IMR-90 (cell line): ENCODE measurements around the gene APEX1. TPM values are rescaled to one million over a fixed set of nuclear protein-coding genes. Genes with fewer than 3 reads are reported as not detected.

Experiments
- ATAC-seq: fragments of 200-7000 bp; cut with Tn5 transposase; 2 replicates; pipeline ENCODE4 v1.9.1; 2020; ENCODE audit warnings: low read depth, mild to moderate bottlenecking, moderate library complexity
- BruUV-seq: library from RNA; stranded (reverse); fragments of 400-500 nt; replicated peaks from 2 replicates; lab custom pipeline; 2021; lab: Mats Ljungman, UMichigan
- CTCF ChIA-PET: fragments of 300-600 bp; formaldehyde crosslinking; extraction: SDS; loops from one replicate; lab custom pipeline; 2021; ENCODE audit warnings: antibody characterized with exemption; lab: Yijun Ruan, JAX
- POLR2A ChIA-PET: fragments of 300-600 bp; sonication (Branson Sonifier 250); formaldehyde crosslinking; loops from one replicate; lab custom pipeline; 2022; ENCODE audit warnings: antibody characterized with exemption; ENCODE audit not compliant: unreplicated experiment; lab: Charles Lee
- DNase-seq: peaks from one replicate; pipeline ENCODE4 v3.0.0; 2013
- H2AFZ ChIP-seq: replicated peaks from 2 replicates; pipeline ENCODE3; 2013; ENCODE audit warnings: low read length, mild to moderate bottlenecking; ENCODE audit not compliant: poor library complexity
- H2AK5ac ChIP-seq: 2 replicates; pipeline ENCODE4 v1.6.1; 2013; ENCODE audit warnings: low read depth, low read length, inconsistent platforms
- H2AK9ac ChIP-seq: replicated peaks from 2 replicates; pipeline ENCODE3; 2013; ENCODE audit warnings: mild to moderate bottlenecking, low read depth, low read length, moderate library complexity; ENCODE audit not compliant: poor library complexity
- H2BK120ac ChIP-seq: 2 replicates; pipeline ENCODE4 v1.6.1; 2013; ENCODE audit warnings: low read depth, low read length, inconsistent platforms
- H2BK15ac ChIP-seq: 3 replicates; pipeline ENCODE4 v1.6.1; 2013; ENCODE audit warnings: low read depth, low read length, inconsistent platforms
- H2BK20ac ChIP-seq: 2 replicates; pipeline ENCODE4 v1.6.1; 2013; ENCODE audit warnings: low read depth, mild to moderate bottlenecking, inconsistent platforms, low read length, moderate library complexity
- H2BK5ac ChIP-seq: 2 replicates; pipeline ENCODE4 v1.6.1; 2013; ENCODE audit warnings: mild to moderate bottlenecking, low read depth, low read length, inconsistent platforms; ENCODE audit not compliant: poor library complexity, severe bottlenecking
- H3K14ac ChIP-seq: replicated peaks from 2 replicates; pipeline ENCODE4 v1.6.1; 2013; ENCODE audit warnings: low read depth, low read length, inconsistent platforms
- H3K18ac ChIP-seq: 2 replicates; pipeline ENCODE4 v1.6.1; 2013; ENCODE audit warnings: low read depth, low read length, control low read depth
- H3K23ac ChIP-seq: 2 replicates; pipeline ENCODE4 v1.6.1; 2013; ENCODE audit warnings: low read depth, low read length, inconsistent platforms
- H3K27ac ChIP-seq: 2 replicates; pipeline ENCODE4 v1.5.1; 2013; ENCODE audit warnings: mild to moderate bottlenecking, control low read depth, low read length; ENCODE audit not compliant: insufficient read depth
- H3K27me3 ChIP-seq: 2 replicates; pipeline ENCODE4 v1.6.1; 2013; ENCODE audit warnings: low read length; ENCODE audit not compliant: control insufficient read depth, insufficient read depth
- H3K36me3 ChIP-seq: 2 replicates; pipeline ENCODE4 v1.6.1; 2013; ENCODE audit warnings: low read length, mixed read lengths; ENCODE audit not compliant: control insufficient read depth, insufficient read depth
- H3K4ac ChIP-seq: 2 replicates; pipeline ENCODE4 v1.6.1; 2013; ENCODE audit warnings: low read depth, low read length, inconsistent platforms
- H3K4me1 ChIP-seq: 2 replicates; pipeline ENCODE4 v1.6.1; 2013; ENCODE audit warnings: low read length, mixed read lengths; ENCODE audit not compliant: control insufficient read depth, insufficient read depth
- H3K4me2 ChIP-seq: 2 replicates; pipeline ENCODE4 v1.6.1; 2013; ENCODE audit warnings: low read depth, mild to moderate bottlenecking, control low read depth, low read length, moderate library complexity
- H3K4me3 ChIP-seq: 2 replicates; pipeline ENCODE4 v1.5.1; 2013; ENCODE audit warnings: low read depth, mild to moderate bottlenecking, control low read depth, low read length, moderate library complexity; ENCODE audit not compliant: insufficient read depth
- H3K56ac ChIP-seq: 2 replicates; pipeline ENCODE4 v1.6.1; 2013; ENCODE audit warnings: low read length, inconsistent platforms; ENCODE audit not compliant: insufficient read depth; ENCODE audit errors: extremely low read depth
- H3K79me1 ChIP-seq, 2 experiments: 2 replicates each; pipeline ENCODE4 v1.6.1; 2013; ENCODE audit warnings: low read length in 2 of 2, inconsistent platforms in 1 of 2, low read depth in 1 of 2
- H3K9ac ChIP-seq: 2 replicates; pipeline ENCODE4 v1.6.1; 2013; ENCODE audit warnings: low read depth, low read length, control low read depth
- H3K9me1 ChIP-seq: 2 replicates; pipeline ENCODE4 v1.6.1; 2013; ENCODE audit warnings: low read length, inconsistent platforms; ENCODE audit not compliant: insufficient read depth
- H3K9me3 ChIP-seq: 2 replicates; pipeline ENCODE4 v1.6.1; 2013; ENCODE audit warnings: low read length; ENCODE audit not compliant: control insufficient read depth, insufficient read depth
- H4K20me1 ChIP-seq: 2 replicates; pipeline ENCODE4 v1.6.1; 2013; ENCODE audit warnings: low read length, inconsistent platforms; ENCODE audit not compliant: insufficient read depth
- H4K5ac ChIP-seq: 2 replicates; pipeline ENCODE4 v1.6.1; 2013; ENCODE audit warnings: mild to moderate bottlenecking, low read depth, low read length, control low read depth
- H4K8ac ChIP-seq, 2 experiments: 2 replicates each; pipeline ENCODE4 v1.6.1; 2013; ENCODE audit warnings: low read depth in 2 of 2, low read length in 2 of 2, control low read depth in 1 of 2, inconsistent platforms in 1 of 2
- H4K91ac ChIP-seq: 2 replicates; pipeline ENCODE4 v1.6.1; 2013; ENCODE audit warnings: low read depth, low read length, inconsistent platforms; ENCODE audit not compliant: insufficient read depth
- MAFK ChIP-seq: IDR thresholded peaks from 2 replicates; pipeline ENCODE4 v1.6.1; 2012; ENCODE audit warnings: low read depth, low read length, improper control_type of control experiment
- NFE2L2 ChIP-seq: fragments of 150-350 bp; IDR thresholded peaks from 2 replicates; pipeline ENCODE4 v1.6.1; 2016; ENCODE audit warnings: low read depth, mild to moderate bottlenecking, low read length
- RCOR1 ChIP-seq: IDR thresholded peaks from 2 replicates; pipeline ENCODE4 v1.6.1; 2012; ENCODE audit warnings: mild to moderate bottlenecking, low read length, improper control_type of control experiment; ENCODE audit not compliant: insufficient replicate concordance
- WGBS, 2 experiments: methylation state at CpG; one replicate each; pipeline versions ENCODE4 v1.1.5 to v1.1.7; 2013; ENCODE audit warnings: missing lambda C conversion rate in 2 of 2; ENCODE audit not compliant: insufficient read length in 1 of 2; ENCODE audit errors: extremely low coverage in 2 of 2; 5-methylcytosine and 5-hydroxymethylcytosine counted together
- dilution Hi-C: fragments of 300-500 bp; cut with HindIII; formaldehyde crosslinking; loops from one replicate; pipeline ENCODE4 v1.14.3; 2018; ENCODE audit warnings: low sequenced_read_pairs; ENCODE audit not compliant: unreplicated experiment
- in situ Hi-C: fragments of 300-500 bp; cut with MboI; formaldehyde crosslinking; loops from 3 replicates; pipeline ENCODE4 v1.14.3; 2019; ENCODE audit warnings: low sequenced_read_pairs, inconsistent platforms, mixed read lengths
- intact Hi-C: fragments of 100-400 bp; cut with micrococcal nuclease; formaldehyde crosslinking; loops from 2 replicates; pipeline ENCODE4 v1.10.0; 2022
- polyA plus RNA-seq, 3 experiments: library from polyadenylated mRNA; depleted of rRNA; stranded (reverse); fragments of >200 nt; gene quantifications; 2 replicates each; pipeline ENCODE4 v1.2.3, GENCODE V29; 2012; ENCODE audit warnings: low replicate concordance in 1 of 3
- total RNA-seq: library from RNA; depleted of rRNA; stranded (reverse); fragments of >200 nt; gene quantifications from 2 replicates; pipeline ENCODE4 v1.2.3, GENCODE V29; 2012

APEX1 gene
- total and polyA plus RNA-seq, 2 of the 4 experiments (the other 2 are of a cell fraction), result 125 to 241 TPM

DNA sequence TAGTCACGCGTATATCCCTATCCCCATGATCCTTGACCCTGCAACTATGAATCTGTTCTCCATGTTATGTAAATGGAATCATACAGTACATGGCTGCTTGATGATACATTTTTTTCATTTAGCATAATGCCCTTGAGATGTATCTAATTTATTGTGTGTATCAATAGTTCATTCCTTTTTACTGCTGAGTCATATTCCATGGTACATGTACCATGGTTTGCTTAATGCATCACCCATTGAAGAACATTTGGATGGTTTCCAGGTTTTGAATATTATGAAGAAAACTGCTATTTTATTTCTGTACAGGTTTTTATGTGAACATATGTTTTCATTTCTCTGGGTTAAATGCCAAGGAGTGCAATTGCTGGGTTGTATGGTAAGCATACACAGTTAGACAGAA lies 46.3 kb downstream of the APEX1 start:
- TF ChIP-seq NFE2L2 (peak; percentile 67), MAFK (peak; percentile 19; the same call in 1 of the 2 replicates), RCOR1 (no peak)
- no peak overlapping the region for H2AFZ ChIP-seq
- DNase-seq (peak; percentile 25), ATAC-seq (no peak)
- in situ Hi-C loops (no loop called here), dilution Hi-C loops (no loop called here), intact Hi-C loops (no loop called here)
- no peak overlapping the region for H3K18ac ChIP-seq
- H4K20me1 ChIP-seq, result no peaks in the 10 kb centered on the region
- no peaks in the 10 kb centered on the region for H3K79me1 ChIP-seq
- ChIA-PET CTCF (no interaction called here), POLR2A (no interaction called here)
- H3K56ac ChIP-seq, result no peak overlapping the region
- H3K4me3 ChIP-seq, result no peak overlapping the region
- H3K4ac ChIP-seq, result no peak overlapping the region
- no peak overlapping the region for H4K8ac ChIP-seq
- H2AK9ac ChIP-seq, result no peak overlapping the region
- no peaks in the 10 kb centered on the region for H3K4me1 ChIP-seq
- no peak overlapping the region for H2BK20ac ChIP-seq
- no peak overlapping the region for H4K91ac ChIP-seq
- no peaks in the 10 kb centered on the region for H3K9me3 ChIP-seq
- H3K4me2 ChIP-seq, result no peak overlapping the region
- no peak overlapping the region for H4K5ac ChIP-seq
- H2BK120ac ChIP-seq, result no peak overlapping the region
- no TSS peak for BruUV-seq
- H2BK15ac ChIP-seq, result no peak overlapping the region
- no peak overlapping the region for H3K14ac ChIP-seq
- WGBS, 2 experiments, result no CpG with 5 or more reads among the region's 2 CpGs
- no peak overlapping the region for H3K27ac ChIP-seq
- H2AK5ac ChIP-seq, result no peak overlapping the region
- no peaks in the 10 kb centered on the region for H3K9me1 ChIP-seq
- H3K36me3 ChIP-seq, result no peaks in the 10 kb centered on the region
- H3K27me3 ChIP-seq, result no peaks in the 10 kb centered on the region
- H3K23ac ChIP-seq, result no peak overlapping the region
- no peak overlapping the region for H2BK5ac ChIP-seq
- no peak overlapping the region for H3K9ac ChIP-seq
